Stomach (tissue), 4 donors: ENCODE results near the gene EMILIN3.
A peak's percentile ranks its signal among the peaks of the same experiment; 100 is the strongest.

Source experiments
- CTCF ChIP-seq, 7 experiments: fragments of 450-650 bp in 4 of 7; fragments of 200-600 bp in 3 of 7; sonication (generic) in 3 of 7; IDR thresholded peaks; one replicate each; pipeline ENCODE4 v1.5.1; 2016 to 2019; ENCODE audit warnings: antibody characterized with exemption in 7 of 7, control low read depth in 2 of 7, mild to moderate bottlenecking in 1 of 7
- EP300 ChIP-seq: sonication (generic); formaldehyde crosslinking; IDR thresholded peaks from one replicate; pipeline ENCODE4 v1.6.1; 2017; ENCODE audit warnings: antibody characterized with exemption
- POLR2A ChIP-seq, 4 donors: fragments of 450-650 bp; IDR thresholded peaks; one replicate each; pipeline ENCODE4 v1.6.1; 2016; ENCODE audit warnings: antibody characterized with exemption in 4 of 4, control low read depth in 2 of 4, mild to moderate bottlenecking in 1 of 4, moderate library complexity in 1 of 4
- POLR2AphosphoS5 ChIP-seq, 3 donors: sonication (generic); formaldehyde crosslinking; IDR thresholded peaks; one replicate each; pipeline ENCODE4 v1.6.1; 2016; ENCODE audit warnings: antibody characterized with exemption in 3 of 3

DNA sequence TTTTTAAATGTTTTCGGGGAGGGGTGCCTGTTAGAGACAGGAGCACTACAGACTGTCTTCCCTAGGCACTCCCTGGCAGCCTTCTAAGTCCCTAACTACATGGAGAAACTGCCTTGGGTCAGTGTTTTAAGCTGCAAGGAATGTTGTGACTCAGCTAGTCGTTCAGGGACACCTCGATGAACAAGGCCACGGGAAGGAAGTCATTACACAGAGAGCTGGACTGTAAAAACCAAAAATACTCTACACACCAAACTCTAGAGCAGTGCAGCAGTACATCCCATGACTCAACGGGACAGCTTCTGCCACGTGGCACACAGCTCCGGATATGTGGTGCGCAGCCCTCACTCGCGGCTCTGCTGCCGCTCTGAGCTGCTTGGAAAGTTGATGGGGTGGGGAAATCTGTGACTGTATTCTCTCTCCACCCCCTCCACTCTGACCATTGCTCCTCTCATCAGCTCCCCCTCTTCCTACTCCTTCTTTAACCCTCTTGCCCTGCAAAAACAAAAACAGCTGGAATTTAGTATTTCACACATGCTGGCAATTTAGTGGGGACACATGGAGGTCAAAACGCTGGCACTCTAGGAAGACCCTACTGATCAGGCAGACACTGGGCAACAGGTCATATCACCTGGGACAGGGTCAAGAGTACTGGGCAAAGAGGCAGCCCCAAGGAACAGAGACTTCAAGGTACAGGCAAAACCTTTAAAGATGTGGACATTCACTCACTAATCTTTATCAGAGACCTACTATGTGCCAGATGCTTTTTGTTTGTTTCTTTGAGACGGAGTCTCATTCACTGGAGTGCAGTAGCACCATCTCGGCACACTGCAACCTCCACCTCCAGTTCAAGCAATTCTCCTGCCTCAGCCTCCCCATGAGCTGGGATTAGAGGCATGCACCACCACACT is 36.9 kb downstream of the EMILIN3 start:
- no peak for TF ChIP-seq POLR2A (IDR thresholded peaks at IDR 0.05)
- TF ChIP-seq CTCF (IDR thresholded peaks at IDR 0.05), result no peak
- TF ChIP-seq POLR2AphosphoS5 (IDR thresholded peaks at IDR 0.05), result peak; percentile 61 to 92 (median 90)
- no peak for TF ChIP-seq EP300
